HCT116 (cell line): ENCODE measurements around the gene ATAD3C. TPM values are rescaled to one million over a fixed set of nuclear protein-coding genes. Genes with fewer than 3 reads are reported as not detected.

Experiments
- ATAC-seq: fragments of 200-7000 bp; cut with Tn5 transposase; 2 replicates; pipeline ENCODE4 v1.9.1; 2020; ENCODE audit warnings: mild to moderate bottlenecking, moderate library complexity
- BruUV-seq: library from RNA; stranded (reverse); fragments of 400-500 nt; replicated peaks from 2 replicates; lab custom pipeline; 2021; lab: Mats Ljungman, UMichigan
- CTCF ChIA-PET: fragments of 300-600 bp; sonication (Branson Sonifier 250); formaldehyde crosslinking; loops from one replicate; lab custom pipeline; 2021; ENCODE audit warnings: antibody characterized with exemption; lab: Charles Lee
- POLR2A ChIA-PET: fragments of 300-600, 350-600 bp; sonication (Branson Sonifier 250); formaldehyde crosslinking; loops from one replicate; lab custom pipeline; 2021; ENCODE audit warnings: antibody characterized with exemption; lab: Charles Lee
- RAD21 ChIA-PET, 2 experiments: fragments of 300-600 bp; sonication (Branson Sonifier 250); formaldehyde crosslinking; loops; one replicate each; lab custom pipeline; 2023; ENCODE audit warnings: low total read pairs in 2 of 2; ENCODE audit not compliant: uncharacterized antibody in 2 of 2, unreplicated experiment in 2 of 2, low non-redundant PET in 1 of 2; lab: Charles Lee
- DNase-seq: peaks from one replicate; pipeline ENCODE4 v3.0.0-alpha.2; 2010; ENCODE audit warnings: low read depth, low spot score
- H2AFZ ChIP-seq: fragments of 200-600 bp; shearing (Covaris generic), sonication (generic); 2 replicates; pipeline ENCODE4 v1.6.1; 2017; ENCODE audit warnings: low read depth, mixed run types, mixed read lengths, antibody characterized with exemption, low read length; ENCODE audit not compliant: poor library complexity, severe bottlenecking
- H3K27ac ChIP-seq: 2 replicates; pipeline ENCODE4 v1.5.1; 2012; ENCODE audit warnings: low read depth, low read length
- H3K27me3 ChIP-seq: fragments of 200-600 bp; sonication (generic); 2 replicates; pipeline ENCODE4 v1.6.1; 2016; ENCODE audit warnings: mixed run types, low read length, mixed read lengths; ENCODE audit not compliant: insufficient read depth
- H3K36me3 ChIP-seq, 2 experiments: fragments of 200-500 bp in 1 of 2; fragments of 200-600 bp in 1 of 2; sonication (Bioruptor generic) in 1 of 2; sonication (generic) in 1 of 2; 2 replicates each; pipeline versions ENCODE4 v1.5.1 to v1.6.1; 2014 to 2016; ENCODE audit warnings: low read length in 2 of 2, inconsistent platforms in 1 of 2, mixed read lengths in 1 of 2, mixed run types in 1 of 2; ENCODE audit not compliant: insufficient read depth in 2 of 2, control insufficient read depth in 1 of 2
- H3K4me1 ChIP-seq, 2 experiments: fragments of 200-600 bp in 1 of 2; sonication (generic) in 1 of 2; 2 replicates each; pipeline versions ENCODE4 v1.5.1 to v1.6.1; 2012 to 2017; ENCODE audit warnings: low read length in 2 of 2, inconsistent platforms in 1 of 2, mild to moderate bottlenecking in 1 of 2, mixed read lengths in 1 of 2, mixed run types in 1 of 2, moderate library complexity in 1 of 2; ENCODE audit not compliant: insufficient read depth in 2 of 2, control insufficient read depth in 1 of 2
- H3K4me2 ChIP-seq: fragments of 200-600 bp; sonication (generic); 2 replicates; pipeline ENCODE4 v1.6.1; 2017; ENCODE audit warnings: mixed run types, low read length, mixed read lengths
- H3K4me3 ChIP-seq, 2 experiments: fragments of 200-600 bp in 1 of 2; sonication (generic) in 1 of 2; replicated peaks in 1 of 2; 2 replicates each; pipeline ENCODE4 v1.5.1; 2011 to 2016; ENCODE audit warnings: low read length in 2 of 2, control low read depth in 1 of 2, low read depth in 1 of 2, mild to moderate bottlenecking in 1 of 2, mixed read lengths in 1 of 2, mixed run types in 1 of 2
- H3K79me2 ChIP-seq: fragments of 200-600 bp; sonication (generic); 2 replicates; pipeline ENCODE4 v1.6.1; 2017; ENCODE audit warnings: mild to moderate bottlenecking, mixed run types, low read length, moderate library complexity, mixed read lengths; ENCODE audit not compliant: insufficient read depth
- H3K9ac ChIP-seq: fragments of 200-600 bp; sonication (generic); 2 replicates; pipeline ENCODE4 v1.6.1; 2016; ENCODE audit warnings: low read length, mixed read lengths
- H3K9me2 ChIP-seq: fragments of 200-600 bp; sonication (generic), shearing (Covaris generic); 2 replicates; pipeline ENCODE4 v1.6.1; 2017; ENCODE audit warnings: mixed run types, mild to moderate bottlenecking, moderate library complexity; ENCODE audit not compliant: insufficient read depth
- H3K9me3 ChIP-seq, 2 experiments: fragments of 200-500 bp in 1 of 2; fragments of 200-600 bp in 1 of 2; sonication (Bioruptor generic) in 1 of 2; sonication (generic) in 1 of 2; 2 replicates each; pipeline ENCODE4 v1.6.1; 2014 to 2017; ENCODE audit warnings: low read length in 2 of 2, mixed read lengths in 2 of 2, inconsistent platforms in 1 of 2, low read depth in 1 of 2, mild to moderate bottlenecking in 1 of 2, mixed run types in 1 of 2, moderate library complexity in 1 of 2; ENCODE audit not compliant: control insufficient read depth in 1 of 2, insufficient read depth in 1 of 2
- H4K20me1 ChIP-seq: fragments of 200-600 bp; sonication (generic), shearing (Covaris generic); 2 replicates; pipeline ENCODE4 v1.6.1; 2017; ENCODE audit warnings: mixed run types, mild to moderate bottlenecking, moderate library complexity; ENCODE audit not compliant: insufficient read depth
- CBX3 ChIP-seq: IDR thresholded peaks from 2 replicates; pipeline ENCODE4 v1.6.1; 2012; ENCODE audit warnings: low read depth
- CTCF ChIP-seq, 3 experiments: fragments of 200-600 bp in 1 of 3; sonication (generic) in 1 of 3; IDR thresholded peaks in 2 of 3; conservative IDR thresholded peaks in 1 of 3; 2 replicates each; pipeline ENCODE4 v1.5.1; 2012 to 2017; ENCODE audit warnings: low read depth in 2 of 3, low read length in 2 of 3, antibody characterized with exemption in 1 of 3, borderline replicate concordance in 1 of 3, control low read depth in 1 of 3, mild to moderate bottlenecking in 1 of 3, mixed read lengths in 1 of 3, mixed run types in 1 of 3, moderate library complexity in 1 of 3; ENCODE audit not compliant: insufficient read depth in 1 of 3
- EGR1 ChIP-seq: IDR thresholded peaks from 2 replicates; pipeline ENCODE4 v1.6.1; 2012; ENCODE audit warnings: low read depth
- ELF1 ChIP-seq: IDR thresholded peaks from 2 replicates; pipeline ENCODE4 v1.6.1; 2012; ENCODE audit warnings: low read depth, borderline replicate concordance
- EZH2 ChIP-seq: fragments of 200-600 bp; sonication (generic); IDR thresholded peaks from 2 replicates; pipeline ENCODE4 v1.6.1; 2017; ENCODE audit warnings: antibody characterized with exemption, mixed run types
- EZH2phosphoT487 ChIP-seq: fragments of 200-600 bp; IDR thresholded peaks from 2 replicates; pipeline ENCODE4 v1.6.1; 2018; ENCODE audit warnings: antibody characterized with exemption, borderline replicate concordance
- FOSL1 ChIP-seq: IDR thresholded peaks from 2 replicates; pipeline ENCODE4 v1.6.1; 2012; ENCODE audit warnings: low read depth
- POLR2A ChIP-seq: IDR thresholded peaks from 2 replicates; pipeline ENCODE4 v1.7.0; 2011; ENCODE audit warnings: borderline replicate concordance; ENCODE audit not compliant: insufficient read depth, insufficient read length; ENCODE audit errors: extremely low read depth
- POLR2AphosphoS5 ChIP-seq: IDR thresholded peaks from 2 replicates; pipeline ENCODE4 v1.6.1; 2011; ENCODE audit warnings: mild to moderate bottlenecking, low read depth, low read length, moderate library complexity
- RAD21 ChIP-seq: IDR thresholded peaks from 2 replicates; pipeline ENCODE4 v1.6.1; 2012; ENCODE audit warnings: low read depth, mild to moderate bottlenecking
- REST ChIP-seq: IDR thresholded peaks from 2 replicates; pipeline ENCODE4 v1.6.1; 2012; ENCODE audit warnings: low read depth
- SIN3A ChIP-seq: IDR thresholded peaks from 2 replicates; pipeline ENCODE4 v1.6.1; 2012; ENCODE audit warnings: low read depth
- SP1 ChIP-seq: IDR thresholded peaks from 2 replicates; pipeline ENCODE4 v1.6.1; 2012; ENCODE audit warnings: low read depth
- SRF ChIP-seq: IDR thresholded peaks from 2 replicates; pipeline ENCODE4 v1.6.1; 2012; ENCODE audit warnings: low read depth
- TCF7L2 ChIP-seq: IDR thresholded peaks from 2 replicates; pipeline ENCODE4 v1.7.0; 2011; ENCODE audit warnings: borderline replicate concordance, inconsistent platforms; ENCODE audit not compliant: insufficient read depth, insufficient read length; ENCODE audit errors: extremely low read depth
- YY1 ChIP-seq: IDR thresholded peaks from 2 replicates; pipeline ENCODE4 v1.6.1; 2011; ENCODE audit warnings: low read length, low read depth, moderate library complexity, mild to moderate bottlenecking; ENCODE audit not compliant: insufficient replicate concordance; ENCODE audit errors: extremely low read depth
- ZNF274 ChIP-seq: fragments of 200-500 bp; sonication (Bioruptor generic); IDR thresholded peaks from 2 replicates; pipeline ENCODE4 v1.6.1; 2014; ENCODE audit warnings: mild to moderate bottlenecking, low read depth, low read length, inconsistent platforms
- intact Hi-C: fragments of 100-400 bp; cut with micrococcal nuclease; formaldehyde crosslinking; loops from 2 replicates; pipeline ENCODE4 v1.10.0; 2022
- total RNA-seq: library from RNA; stranded (reverse); gene quantifications from one replicate; pipeline ENCODE4 v1.2.1, GENCODE V29; 2021; ENCODE audit not compliant: unreplicated experiment
- TF ChIP-seq, protein P1 (sequence below): IDR thresholded peaks from 2 replicates; pipeline ENCODE4 v1.6.1; 2012

Gene ATAD3C
- total RNA-seq, 1 experiment from 2014 or later: 0.61 TPM

DNA sequence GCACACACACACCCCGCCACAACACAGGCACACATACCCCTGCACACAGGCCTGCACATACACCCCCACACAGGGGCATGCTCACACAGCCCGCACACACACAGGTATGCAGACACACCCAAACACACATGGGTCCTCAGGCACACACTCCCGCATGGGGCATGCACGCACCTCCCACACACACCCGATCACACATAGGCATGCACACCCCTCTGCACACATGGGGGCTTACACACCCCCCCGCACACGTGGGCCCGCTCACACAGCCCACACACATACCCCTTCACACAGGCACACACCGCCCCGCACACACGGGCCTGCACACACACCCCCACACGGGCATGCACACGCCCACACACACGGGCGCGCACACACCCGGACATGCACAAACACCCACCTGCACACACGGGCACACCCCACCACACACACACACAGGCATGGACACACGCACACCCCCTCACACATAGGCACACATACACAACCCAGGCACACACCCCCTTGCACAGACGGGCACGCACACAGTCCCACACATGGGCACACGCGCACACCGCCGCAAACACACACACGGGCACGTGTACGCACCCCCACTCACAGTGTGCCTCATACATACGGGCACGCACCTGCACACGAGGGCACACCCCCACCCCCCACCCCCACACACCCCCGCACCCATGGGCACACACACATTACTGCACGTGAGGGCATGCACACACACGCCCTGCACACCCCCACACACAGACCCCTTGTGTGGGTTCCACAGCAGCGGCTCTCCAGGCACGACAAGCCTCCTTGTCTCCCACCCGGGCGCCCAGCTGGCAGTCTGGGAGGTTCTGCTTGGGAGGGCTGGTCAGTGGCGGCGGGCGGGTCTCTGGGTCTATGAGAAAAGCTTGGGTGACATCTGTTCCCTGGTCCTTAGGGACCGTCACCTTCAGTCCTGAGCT, 30.3 kb downstream of the ATAD3C start:
- no peaks in the 10 kb centered on the region for H3K4me1 ChIP-seq
- no peak overlapping the region for H3K27ac ChIP-seq
- H4K20me1 ChIP-seq: no peaks in the 10 kb centered on the region
- H3K27me3 ChIP-seq: no peaks in the 10 kb centered on the region
- H3K9me2 ChIP-seq: no peaks in the 10 kb centered on the region
- intact Hi-C loops: no loop called here
- TF ChIP-seq CTCF (IDR thresholded peaks at IDR 0.05 in 2 of 3, conservative IDR thresholded peaks at IDR 0.05 in 1 of 3; ENCODE audit: borderline replicate concordance in 1 of 3, insufficient read depth in 1 of 3, low read depth in 2 of 3, low read length in 2 of 3) (no peak), REST (no peak), EZH2phosphoT487 (no peak), TCF7L2 (no peak), POLR2AphosphoS5 (no peak), EZH2 (no peak), ZNF274 (no peak), FOSL1 (no peak), ELF1 (no peak), RAD21 (no peak), SP1 (no peak), POLR2A (no peak), SRF (no peak), CBX3 (no peak), EGR1 (no peak), SIN3A (no peak), YY1 (no peak)
- TF ChIP-seq, protein P1, sequence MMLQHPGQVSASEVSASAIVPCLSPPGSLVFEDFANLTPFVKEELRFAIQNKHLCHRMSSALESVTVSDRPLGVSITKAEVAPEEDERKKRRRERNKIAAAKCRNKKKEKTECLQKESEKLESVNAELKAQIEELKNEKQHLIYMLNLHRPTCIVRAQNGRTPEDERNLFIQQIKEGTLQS: no peak
- H3K36me3 ChIP-seq: peaks cover 27 to 47% of the 10 kb centered on the region in 2 experiments; a peak in 3 of 4 replicates
- H2AFZ ChIP-seq: no peak overlapping the region
- H3K4me3 ChIP-seq: no peak overlapping the region
- RAD21 ChIA-PET: no interaction called here
- peaks cover 53% of the 10 kb centered on the region for H3K79me2 ChIP-seq
- POLR2A ChIA-PET: no interaction called here
- H3K4me2 ChIP-seq: no peak overlapping the region
- DNase-seq (no peak), ATAC-seq (no peak)
- no peaks in the 10 kb centered on the region for H3K9me3 ChIP-seq
- CTCF ChIA-PET: no interaction called here
- BruUV-seq: no TSS peak
- H3K9ac ChIP-seq: no peak overlapping the region
